HG02970 (cell line): ENCODE results near the gene PNCK.
"Not testable (repeated sequence)": the region's sequence is repeated elsewhere in the genome, so short reads cannot be mapped to it uniquely, and the experiment has no call there.

ENCODE experiments used
- ATAC-seq: cut with Tn5 transposase; IDR thresholded peaks from one replicate; pipeline ENCODE4 v1.9.1; 2021; ENCODE audit warnings: mild to moderate bottlenecking, moderate library complexity, moderate number of reproducible peaks; ENCODE audit not compliant: unreplicated experiment, low FRiP score

The PNCK gene

GRCh38 chrX:153673428-153674218, at the start of gene PNCK:
PNCK (minus strand) TSS chrX:153673813; CDS start chrX:153673076, 737 bp downstream.
- no peak for ATAC-seq

GRCh38 chrX:153722704-153723350, 49.2 kb upstream of the PNCK start:
- ATAC-seq, result no peak

GRCh38 chrX:153719701-153720100, 46.1 kb upstream of the PNCK start:
- no peak for ATAC-seq

GRCh38 chrX:153719238-153719637, 45.6 kb upstream of the PNCK start:
- no peak for ATAC-seq

- no peak for ATAC-seq
Measured at GRCh38 chrX:153717445-153717844, 43.8 kb upstream of the PNCK start.

- ATAC-seq, result no peak
Measured at GRCh38 chrX:153714256-153714655, 40.6 kb upstream of the PNCK start.

- no peak for ATAC-seq
Measured at GRCh38 chrX:153709726-153710674, 36.4 kb upstream of the PNCK start.

GRCh38 chrX:153708415-153708814, 34.8 kb upstream of the PNCK start:
- ATAC-seq, result no peak

GRCh38 chrX:153707406-153707805, 33.8 kb upstream of the PNCK start:
- ATAC-seq, result no peak

- ATAC-seq, result no peak
Measured at GRCh38 chrX:153706799-153707198, 33.2 kb upstream of the PNCK start.

GRCh38 chrX:153705403-153706060, 31.9 kb upstream of the PNCK start:
- ATAC-seq, result not testable (repeated sequence)

- not testable (repeated sequence) for ATAC-seq
Measured at GRCh38 chrX:153704631-153705402, 31.2 kb upstream of the PNCK start.

GRCh38 chrX:153704021-153704526, 30.5 kb upstream of the PNCK start:
- ATAC-seq, result no peak

GRCh38 chrX:153703036-153703370, 29.4 kb upstream of the PNCK start:
- ATAC-seq, result no peak

GRCh38 chrX:153702336-153703035, 28.9 kb upstream of the PNCK start:
- no peak for ATAC-seq

- ATAC-seq, result no peak
Measured at GRCh38 chrX:153701706-153702105, 28.1 kb upstream of the PNCK start.

GRCh38 chrX:153700967-153701366, 27.4 kb upstream of the PNCK start:
- ATAC-seq, result no peak

- ATAC-seq, result no peak
Measured at GRCh38 chrX:153700376-153700945, 26.8 kb upstream of the PNCK start.
